Nephron progenitor cell (in vitro differentiated cells): Measurements from ENCODE around the gene OVOL1.

ENCODE experiments used
- DNase-seq: peaks from one replicate; pipeline ENCODE4 v3.0.0; 2021
- H3K27ac Mint-ChIP-seq: 2 replicates; pipeline ENCODE4 v1.8.0; 2021; ENCODE audit warnings: mild to moderate bottlenecking, moderate library complexity, mixed read lengths
- H3K27me3 Mint-ChIP-seq: 2 replicates; pipeline ENCODE4 v1.8.0; 2021; ENCODE audit warnings: mild to moderate bottlenecking, low read depth, mixed read lengths; ENCODE audit not compliant: poor library complexity
- H3K36me3 Mint-ChIP-seq: 2 replicates; pipeline ENCODE4 v1.8.0; 2021; ENCODE audit warnings: low read depth, mixed read lengths
- H3K4me1 Mint-ChIP-seq: 2 replicates; pipeline ENCODE4 v1.8.0; 2021; ENCODE audit warnings: mixed read lengths
- H3K4me3 Mint-ChIP-seq: 2 replicates; pipeline ENCODE4 v1.8.0; 2021; ENCODE audit warnings: mild to moderate bottlenecking, moderate library complexity, mixed read lengths
- H3K9me3 Mint-ChIP-seq: 2 replicates; pipeline ENCODE4 v1.8.0; 2021; ENCODE audit warnings: mild to moderate bottlenecking, moderate library complexity, mixed read lengths
- CTCF ChIP-seq: fragments of 200-600 bp; sonication (generic); IDR thresholded peaks from 2 replicates; pipeline ENCODE4 v1.5.0; 2021; ENCODE audit warnings: antibody characterized with exemption

The OVOL1 gene

DNA sequence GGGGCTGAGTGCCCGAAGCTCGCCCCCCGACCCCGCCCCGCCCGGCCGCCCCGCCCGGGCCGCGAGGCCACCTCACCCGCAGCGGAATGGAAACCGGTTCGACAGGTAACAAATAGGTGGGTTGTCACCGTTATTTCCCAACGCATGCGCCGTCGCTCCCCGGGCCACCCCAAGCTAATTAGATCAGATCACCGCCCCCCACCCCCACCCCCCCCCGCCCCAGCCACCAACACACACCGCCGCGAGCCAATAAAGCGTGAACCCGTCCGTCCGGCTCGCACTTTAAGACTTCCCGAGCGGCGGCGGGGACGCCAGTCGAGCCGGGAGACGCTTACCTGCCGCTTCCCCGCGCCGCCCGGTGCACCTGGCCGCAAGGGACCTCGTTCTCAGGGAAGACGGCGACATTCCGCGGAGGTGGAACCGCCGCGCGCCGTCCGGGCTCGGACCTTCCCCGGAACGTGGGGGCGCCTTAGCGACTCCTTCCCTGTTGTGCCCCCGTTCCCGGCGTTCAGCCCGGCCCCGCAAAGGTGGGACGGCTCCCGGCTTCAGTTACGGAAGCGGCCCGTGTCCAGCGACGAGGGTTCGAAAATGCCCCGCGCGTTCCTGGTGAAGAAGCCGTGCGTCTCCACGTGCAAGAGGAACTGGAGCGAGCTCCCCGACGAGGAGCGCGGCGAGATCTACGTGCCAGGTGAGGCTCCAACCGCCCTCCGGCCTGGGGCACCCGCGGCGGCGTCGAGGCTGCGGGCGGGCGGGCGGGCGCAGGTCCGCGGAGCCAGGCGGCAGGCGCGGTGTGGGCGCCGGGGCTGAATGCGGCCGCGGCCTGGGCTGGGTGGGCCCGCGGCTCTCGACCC lies at the start of gene OVOL1:
Gene OVOL1 (plus strand): TSS at position 278 of the 851 bp plus-strand sequence. CDS start 311 bp downstream, at position 589.
- no peak for TF ChIP-seq CTCF
- H3K4me3 Mint-ChIP-seq = peak within 1 kb of the TSS; percentile 86
- DNase-seq = peak; percentile 62

GRCh38 chr11:65739022-65739421 lies 47.8 kb upstream of the OVOL1 start:
- Mint-ChIP-seq H3K4me1 (no peaks in the 10 kb centered on the region), H3K4me3 (no peak overlapping the region), H3K9me3 (peaks cover 40% of the 10 kb centered on the region), H3K27me3 (peaks cover 48% of the 10 kb centered on the region), H3K36me3 (peaks cover 5% of the 10 kb centered on the region), H3K27ac (no peak overlapping the region)
- no peak for DNase-seq
- no peak for TF ChIP-seq CTCF

More for the DNA sequence above, at the start of gene OVOL1:
- Mint-ChIP-seq H3K27ac (no peak within 1 kb of the TSS), H3K9me3 (no peaks in the 10 kb centered on the region), H3K27me3 (peaks cover 79% of the 10 kb centered on the region), H3K4me1 (peaks cover 50% of the 10 kb centered on the region), H3K36me3 (peaks cover 13% of the 10 kb centered on the region)

GRCh38 chr11:65741185-65741584 lies 45.7 kb upstream of the OVOL1 start:
- no peak overlapping the region for H3K27ac Mint-ChIP-seq
- H3K27me3 Mint-ChIP-seq = peaks cover 60% of the 10 kb centered on the region
- peaks cover 5% of the 10 kb centered on the region for H3K36me3 Mint-ChIP-seq
- no peak overlapping the region for H3K4me3 Mint-ChIP-seq
- peaks cover 26% of the 10 kb centered on the region for H3K9me3 Mint-ChIP-seq
- H3K4me1 Mint-ChIP-seq = no peaks in the 10 kb centered on the region
- no peak for DNase-seq
- TF ChIP-seq CTCF = no peak

DNA sequence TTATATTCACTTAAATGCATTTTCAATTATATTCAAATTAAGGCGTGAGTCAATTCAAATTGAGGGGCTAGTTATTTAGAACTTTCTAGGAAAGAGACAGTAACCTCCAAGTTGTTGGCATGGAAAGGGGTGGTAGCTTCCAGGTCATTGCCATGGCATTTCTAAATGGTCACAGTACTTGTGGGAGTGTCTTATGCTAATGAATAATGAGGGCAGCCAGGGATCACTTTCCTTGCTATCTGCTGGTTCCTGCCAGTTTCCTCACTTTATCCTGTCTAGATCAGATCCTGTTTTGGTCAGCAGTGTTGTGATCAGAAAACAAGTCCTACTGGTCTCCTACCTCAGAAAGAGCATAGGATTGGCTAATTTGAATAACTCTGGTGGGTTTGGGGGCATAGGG lies 44.5 kb upstream of the OVOL1 start:
- DNase-seq = no peak
- no peak for TF ChIP-seq CTCF
- peaks cover 15% of the 10 kb centered on the region for H3K9me3 Mint-ChIP-seq
- no peaks in the 10 kb centered on the region for H3K36me3 Mint-ChIP-seq
- no peak overlapping the region for H3K4me3 Mint-ChIP-seq
- no peaks in the 10 kb centered on the region for H3K4me1 Mint-ChIP-seq
- H3K27ac Mint-ChIP-seq = no peak overlapping the region
- H3K27me3 Mint-ChIP-seq = peaks cover 60% of the 10 kb centered on the region

GRCh38 chr11:65743681-65744025 lies 43.2 kb upstream of the OVOL1 start:
- no peak for TF ChIP-seq CTCF

More at GRCh38 chr11:65743681-65744025, 43.2 kb upstream of the OVOL1 start:
- Mint-ChIP-seq H3K4me1 (no peaks in the 10 kb centered on the region), H3K27me3 (peaks cover 65% of the 10 kb centered on the region), H3K36me3 (no peaks in the 10 kb centered on the region), H3K4me3 (no peak overlapping the region), H3K9me3 (peaks cover 10% of the 10 kb centered on the region), H3K27ac (no peak overlapping the region)
- no peak for DNase-seq
